ENCODE results near the gene FLT1. TPM values are rescaled to one million over a fixed set of nuclear protein-coding genes. Genes with fewer than 3 reads are reported as not detected.

The FLT1 gene
- total RNA-seq, 4 donors from 2014 or later = 19.3 to 48.6 (median 24.4) TPM

GRCh38 chr13:28497143-28497876, 2.4 kb upstream of the FLT1 start:
- no peak overlapping the region for H3K4me3 ChIP-seq
- TF ChIP-seq POLR2A (IDR thresholded peaks at IDR 0.05) (no peak), EP300 (IDR thresholded peaks at IDR 0.05) (no peak), CTCF (IDR thresholded peaks at IDR 0.05) (no peak)
- peaks cover 0 to 26% (median 14%) of the 10 kb centered on the region in 4 donors for H3K4me1 ChIP-seq
- 44 to 45% methylated on average over 4 of the region's 4 CpGs for WGBS, 2 donors
- H3K27me3 ChIP-seq = peaks cover 0 to 34% of the 10 kb centered on the region in 2 donors
- DNase-seq (ENCODE audit: low spot score in 2 of 2) = no peak
- no peak overlapping the region for H3K27ac ChIP-seq
- no peaks in the 10 kb centered on the region for H3K36me3 ChIP-seq
- no peaks in the 10 kb centered on the region for H3K9me3 ChIP-seq

- Histone ChIP-seq H3K4me3 (no peak overlapping the region), H3K27ac (no peak overlapping the region)
Observed at GRCh38 chr13:28496188-28496564, 1.2 kb upstream of the FLT1 start.

GRCh38 chr13:28495538-28496187, 735 bp upstream of the FLT1 start:
- Histone ChIP-seq H3K9me3 (no peaks in the 10 kb centered on the region), H3K27ac (peak overlapping the region in 1 of 4 donors; percentile 75), H3K4me1 (peaks cover 0 to 26% (median 14%) of the 10 kb centered on the region in 4 donors), H3K36me3 (no peaks in the 10 kb centered on the region), H3K27me3 (peaks cover 0 to 50% of the 10 kb centered on the region in 2 donors), H3K4me3 (peak overlapping the region in 3 of 4 donors; percentile 23 to 63 (median 31))
- no peak for DNase-seq (ENCODE audit: low spot score in 2 of 2)
- TF ChIP-seq EP300 (IDR thresholded peaks at IDR 0.05) (no peak), CTCF (IDR thresholded peaks at IDR 0.05) (no peak), POLR2A (IDR thresholded peaks at IDR 0.05) (no peak)
- WGBS, 2 donors = 8 to 9% methylated on average over 23 to 33 of the region's 33 CpGs

More at GRCh38 chr13:28496188-28496564, 1.2 kb upstream of the FLT1 start:
- peaks cover 0 to 26% (median 14%) of the 10 kb centered on the region in 4 donors for H3K4me1 ChIP-seq
- WGBS, 2 donors = 43 to 55% methylated on average over 10 of the region's 10 CpGs
- TF ChIP-seq POLR2A (IDR thresholded peaks at IDR 0.05) (no peak), EP300 (IDR thresholded peaks at IDR 0.05) (no peak), CTCF (IDR thresholded peaks at IDR 0.05) (no peak)
- H3K36me3 ChIP-seq = no peaks in the 10 kb centered on the region
- no peaks in the 10 kb centered on the region for H3K9me3 ChIP-seq
- peaks cover 0 to 45% of the 10 kb centered on the region in 2 donors for H3K27me3 ChIP-seq
- no peak for DNase-seq (ENCODE audit: low spot score in 2 of 2)

GRCh38 chr13:28494504-28494777, 487 bp downstream of the FLT1 start:
- H3K27me3 ChIP-seq = peaks cover 0 to 56% of the 10 kb centered on the region in 2 donors
- TF ChIP-seq CTCF (IDR thresholded peaks at IDR 0.05) (no peak), POLR2A (IDR thresholded peaks at IDR 0.05) (no peak), EP300 (IDR thresholded peaks at IDR 0.05) (no peak)

More at GRCh38 chr13:28494504-28494777, 487 bp downstream of the FLT1 start:
- DNase-seq (ENCODE audit: low spot score in 2 of 2) = no peak
- peak overlapping the region in 1 of 4 donors; percentile 75 for H3K27ac ChIP-seq
- H3K36me3 ChIP-seq = no peaks in the 10 kb centered on the region
- H3K4me1 ChIP-seq = peaks cover 0 to 26% (median 14%) of the 10 kb centered on the region in 4 donors
- no peaks in the 10 kb centered on the region for H3K9me3 ChIP-seq
- no CpG with 5 or more reads among the region's 30 CpGs for WGBS, 2 donors
- peak overlapping the region; percentile 23 to 63 (median 34) for H3K4me3 ChIP-seq
